ENCODE data around the gene FAM13A.
"Not testable (repeated sequence)": the region's sequence is repeated elsewhere in the genome, so short reads cannot be mapped to it uniquely, and the experiment has no call there.

FAM13A gene

GRCh38 chr4:88900432-88900831 lies 156.6 kb downstream of the FAM13A start:
- DNase-seq (ENCODE audit: low read depth) = no peak

- DNase-seq (ENCODE audit: low read depth) = no peak
These were observed 159.2 kb downstream of the FAM13A start for GRCh38 chr4:88897752-88898151.

GRCh38 chr4:88897180-88897579 lies 159.8 kb downstream of the FAM13A start:
- DNase-seq (ENCODE audit: low read depth) = no peak

GRCh38 chr4:88893961-88894360 lies 163.0 kb downstream of the FAM13A start:
- no peak for DNase-seq (ENCODE audit: low read depth)

GRCh38 chr4:88892646-88893045 lies 164.3 kb downstream of the FAM13A start:
- no peak for DNase-seq (ENCODE audit: low read depth)

- DNase-seq (ENCODE audit: low read depth) = no peak
These were observed 165.3 kb downstream of the FAM13A start for GRCh38 chr4:88891636-88892035.

- DNase-seq (ENCODE audit: low read depth) = not testable (repeated sequence)
These were observed 169.6 kb downstream of the FAM13A start for GRCh38 chr4:88887409-88887808.

GRCh38 chr4:88881227-88881569 lies 175.8 kb downstream of the FAM13A start:
- no peak for DNase-seq (ENCODE audit: low read depth)

- DNase-seq (ENCODE audit: low read depth) = no peak
These were observed 176.3 kb downstream of the FAM13A start for GRCh38 chr4:88880501-88881226.

- no peak for DNase-seq (ENCODE audit: low read depth)
These were observed 177.0 kb downstream of the FAM13A start for GRCh38 chr4:88879991-88880390.

- no peak for DNase-seq (ENCODE audit: low read depth)
These were observed 178.3 kb downstream of the FAM13A start for GRCh38 chr4:88878642-88879041.

- DNase-seq (ENCODE audit: low read depth) = no peak
These were observed 186.6 kb downstream of the FAM13A start for GRCh38 chr4:88870428-88870827.

GRCh38 chr4:88868510-88868909 lies 188.5 kb downstream of the FAM13A start:
- no peak for DNase-seq (ENCODE audit: low read depth)

GRCh38 chr4:88866862-88867550 lies 190.0 kb downstream of the FAM13A start:
- DNase-seq (ENCODE audit: low read depth) = no peak

GRCh38 chr4:88865466-88865865 lies 191.5 kb downstream of the FAM13A start:
- DNase-seq (ENCODE audit: low read depth) = no peak

GRCh38 chr4:88865046-88865445 lies 191.9 kb downstream of the FAM13A start:
- no peak for DNase-seq (ENCODE audit: low read depth)

- DNase-seq (ENCODE audit: low read depth) = no peak
These were observed 196.4 kb downstream of the FAM13A start for GRCh38 chr4:88860586-88860985.

- no peak for DNase-seq (ENCODE audit: low read depth)
These were observed 197.7 kb downstream of the FAM13A start for GRCh38 chr4:88859191-88859812.

- DNase-seq (ENCODE audit: low read depth) = no peak
These were observed 198.2 kb downstream of the FAM13A start for GRCh38 chr4:88858752-88859151.

GRCh38 chr4:88857588-88857987 lies 199.4 kb downstream of the FAM13A start:
- no peak for DNase-seq (ENCODE audit: low read depth)

GRCh38 chr4:88854481-88854880 lies 202.5 kb downstream of the FAM13A start:
- no peak for DNase-seq (ENCODE audit: low read depth)

- DNase-seq (ENCODE audit: low read depth) = not testable (repeated sequence)
These were observed 203.4 kb downstream of the FAM13A start for GRCh38 chr4:88853583-88853982.

- no peak for DNase-seq (ENCODE audit: low read depth)
These were observed 210.7 kb downstream of the FAM13A start for GRCh38 chr4:88846206-88846790.
